Measurements from ENCODE around the gene ADAMTSL1.

ADAMTSL1 gene

GRCh38 chr9:18941060-18941740 is 467.2 kb downstream of the ADAMTSL1 start:
- TF ChIP-seq CTCF (IDR thresholded peaks at IDR 0.05; ENCODE audit: control insufficient read depth, extremely low read depth, insufficient read depth) = no peak
- DNase-seq (ENCODE audit: low read depth) = peak; percentile 7
- no peak overlapping the region for H3K4me3 ChIP-seq (ENCODE audit: low read depth, low read length)

DNA sequence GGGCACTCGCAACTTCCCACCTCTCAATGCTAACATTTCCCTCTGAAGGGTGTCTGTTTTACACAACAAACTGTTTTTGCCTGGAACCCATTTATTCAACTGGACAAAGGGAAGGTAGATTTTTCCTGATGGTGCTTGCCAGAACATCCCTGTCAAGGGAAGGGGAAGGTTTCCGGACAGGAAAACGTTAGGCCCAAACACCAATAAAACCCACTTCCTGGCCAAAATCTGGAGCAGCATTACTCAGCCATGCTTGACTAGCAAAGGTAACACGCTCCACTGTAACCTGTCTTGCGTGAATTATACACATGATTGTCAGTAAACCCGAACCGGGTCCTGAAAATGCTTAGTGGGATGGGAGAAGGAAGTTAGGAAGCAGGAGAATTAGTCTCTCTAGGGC is 468.8 kb downstream of the ADAMTSL1 start:
- no peak for TF ChIP-seq CTCF (IDR thresholded peaks at IDR 0.05; ENCODE audit: control insufficient read depth, extremely low read depth, insufficient read depth)
- DNase-seq (ENCODE audit: low read depth) = no peak
- H3K4me3 ChIP-seq (ENCODE audit: low read depth, low read length) = no peak overlapping the region

GRCh38 chr9:18947892-18948339 is 474.0 kb downstream of the ADAMTSL1 start:
- no peak overlapping the region for H3K4me3 ChIP-seq (ENCODE audit: low read depth, low read length)
- no peak for DNase-seq (ENCODE audit: low read depth)
- no peak for TF ChIP-seq CTCF (IDR thresholded peaks at IDR 0.05; ENCODE audit: control insufficient read depth, extremely low read depth, insufficient read depth)

GRCh38 chr9:18951936-18952335 is 478.0 kb downstream of the ADAMTSL1 start:
- TF ChIP-seq CTCF (IDR thresholded peaks at IDR 0.05; ENCODE audit: control insufficient read depth, extremely low read depth, insufficient read depth) = no peak
- H3K4me3 ChIP-seq (ENCODE audit: low read depth, low read length) = no peak overlapping the region
- DNase-seq (ENCODE audit: low read depth) = no peak

GRCh38 chr9:18955626-18956025 is 481.7 kb downstream of the ADAMTSL1 start:
- no peak overlapping the region for H3K4me3 ChIP-seq (ENCODE audit: low read depth, low read length)
- DNase-seq (ENCODE audit: low read depth) = no peak
- TF ChIP-seq CTCF (IDR thresholded peaks at IDR 0.05; ENCODE audit: control insufficient read depth, extremely low read depth, insufficient read depth) = no peak
